Astrocyte (in vitro differentiated cells and primary cell): ENCODE measurements around the gene RGS10. TPM values are rescaled to one million over a fixed set of nuclear protein-coding genes. Genes with fewer than 3 reads are reported as not detected.
A peak's percentile ranks its signal among the peaks of the same experiment; 100 is the strongest.

Experiments
- DNase-seq: peaks from one replicate; pipeline ENCODE4 v3.0.0-alpha.2; 2010; ENCODE audit warnings: low read depth
- FAIRE-seq: peaks from 2 replicates; lab custom pipeline; 2011; peaks lifted over from hg19 to GRCh38; lab: Jason Lieb, UNC
- H2AFZ ChIP-seq: 2 replicates; pipeline ENCODE4 v1.6.0; 2012; ENCODE audit warnings: low read depth, low read length, inconsistent platforms
- H3K27ac ChIP-seq: 2 replicates; pipeline ENCODE4 v1.5.1; 2011; ENCODE audit warnings: low read depth, low read length, inconsistent platforms
- H3K27me3 ChIP-seq: 2 replicates; pipeline ENCODE4 v1.6.0; 2011; ENCODE audit warnings: low read length, inconsistent platforms; ENCODE audit not compliant: insufficient read depth
- H3K36me3 ChIP-seq: 2 replicates; pipeline ENCODE4 v1.5.1; 2011; ENCODE audit warnings: low read length, inconsistent platforms; ENCODE audit not compliant: insufficient read depth
- H3K4me1 ChIP-seq: 2 replicates; pipeline ENCODE4 v1.5.1; 2011; ENCODE audit warnings: low read length, inconsistent platforms; ENCODE audit not compliant: insufficient read depth
- H3K4me2 ChIP-seq: 2 replicates; pipeline ENCODE4 v1.6.0; 2012; ENCODE audit warnings: low read length, inconsistent platforms
- H3K4me3 ChIP-seq: 2 replicates; pipeline ENCODE4 v1.5.1; 2011; ENCODE audit warnings: low read depth, mild to moderate bottlenecking, low read length, inconsistent platforms; ENCODE audit not compliant: insufficient read depth
- H3K79me2 ChIP-seq: 2 replicates; pipeline ENCODE4 v1.6.0; 2012; ENCODE audit warnings: mild to moderate bottlenecking, low read length, inconsistent platforms; ENCODE audit not compliant: insufficient read depth
- H3K9ac ChIP-seq: 2 replicates; pipeline ENCODE4 v1.6.0; 2012; ENCODE audit warnings: mild to moderate bottlenecking, low read length, inconsistent platforms
- H3K9me3 ChIP-seq: 2 replicates; pipeline ENCODE4 v1.5.1; 2012; ENCODE audit warnings: low read depth, mild to moderate bottlenecking, low read length, inconsistent platforms; ENCODE audit not compliant: insufficient read depth
- H4K20me1 ChIP-seq: 2 replicates; pipeline ENCODE4 v1.6.0; 2012; ENCODE audit warnings: low read length, inconsistent platforms; ENCODE audit not compliant: insufficient read depth
- H3K27ac Mint-ChIP-seq: one replicate; pipeline ENCODE4 v1.8.0; 2021; ENCODE audit warnings: mild to moderate bottlenecking, mixed read lengths; ENCODE audit not compliant: unreplicated experiment
- H3K27me3 Mint-ChIP-seq: one replicate; pipeline ENCODE4 v1.8.0; 2021; ENCODE audit warnings: low read depth, mixed read lengths; ENCODE audit not compliant: unreplicated experiment
- H3K36me3 Mint-ChIP-seq: one replicate; pipeline ENCODE4 v1.8.0; 2021; ENCODE audit warnings: low read depth, mixed read lengths; ENCODE audit not compliant: unreplicated experiment
- H3K4me1 Mint-ChIP-seq: one replicate; pipeline ENCODE4 v1.8.0; 2021; ENCODE audit warnings: low read depth, mixed read lengths; ENCODE audit not compliant: unreplicated experiment
- H3K4me3 Mint-ChIP-seq: one replicate; pipeline ENCODE4 v1.8.0; 2021; ENCODE audit warnings: mild to moderate bottlenecking, moderate library complexity, mixed read lengths; ENCODE audit not compliant: unreplicated experiment
- H3K9me3 Mint-ChIP-seq: one replicate; pipeline ENCODE4 v1.8.0; 2021; ENCODE audit warnings: mild to moderate bottlenecking, mixed read lengths; ENCODE audit not compliant: unreplicated experiment
- EZH2 ChIP-seq: IDR thresholded peaks from 2 replicates; pipeline ENCODE4 v1.6.1; 2012; ENCODE audit warnings: mild to moderate bottlenecking, low read length, inconsistent platforms; ENCODE audit not compliant: insufficient read depth
- total RNA-seq: library from RNA; stranded (reverse); gene quantifications from 2 replicates; pipeline ENCODE4 v1.2.1, GENCODE V29; 2021
- TF ChIP-seq, protein P1 (sequence below): IDR thresholded peaks from 2 replicates; pipeline ENCODE4 v1.5.1; 2011; ENCODE audit warnings: low read depth, mild to moderate bottlenecking, inconsistent platforms, low read length, moderate library complexity; ENCODE audit not compliant: insufficient read depth

The RGS10 gene
- total RNA-seq, 1 donor from 2014 or later: 40.1 TPM

DNA sequence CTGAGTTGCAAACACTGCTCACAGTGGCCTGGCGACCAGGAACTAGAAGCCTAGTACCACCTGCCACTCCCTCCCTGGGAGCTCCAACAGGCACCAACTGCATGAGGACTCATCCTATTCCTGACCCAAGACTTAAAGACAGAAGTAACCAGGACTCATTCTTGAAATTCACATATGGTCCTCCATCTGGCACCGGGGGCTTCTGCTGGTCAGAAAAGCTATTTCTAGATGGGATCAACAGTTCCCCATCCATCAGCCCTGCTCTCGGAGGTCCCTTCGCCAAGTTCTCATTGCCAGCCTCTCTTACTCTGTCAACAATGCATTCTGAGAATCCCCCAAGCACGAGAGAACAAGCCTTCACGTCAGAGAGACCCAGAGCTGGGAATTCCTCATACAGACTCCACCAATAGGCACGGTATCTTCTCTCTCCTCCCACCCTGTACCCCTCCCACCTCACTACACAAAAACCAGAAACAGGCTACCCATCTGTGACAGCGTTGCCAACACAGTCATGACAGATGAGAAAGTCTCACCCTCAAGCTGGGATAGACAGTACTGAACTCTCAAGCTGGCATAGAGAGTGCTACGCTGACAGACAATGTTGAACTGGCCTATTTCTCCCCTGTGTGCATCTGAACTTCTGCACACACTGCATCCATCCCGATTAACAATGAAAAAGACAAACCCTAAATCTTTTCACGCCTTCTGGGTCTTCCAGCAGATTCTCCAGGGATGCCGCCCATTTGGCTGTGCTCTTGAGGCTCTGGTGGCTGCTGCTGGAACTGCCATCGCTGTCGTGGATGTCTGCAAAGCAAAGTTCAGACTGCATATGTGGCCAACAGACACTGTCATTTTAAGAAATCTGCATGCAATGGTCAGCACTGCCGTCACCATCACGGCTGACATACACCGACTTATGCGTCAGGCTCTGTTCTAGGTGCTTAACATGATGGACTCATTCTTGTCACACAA lies 15.6 kb downstream of the RGS10 start:
- Histone ChIP-seq H3K4me2 (no peak overlapping the region), H3K27ac (no peak overlapping the region)
- H3K36me3 Mint-ChIP-seq: peaks cover 21% of the 10 kb centered on the region

DNA sequence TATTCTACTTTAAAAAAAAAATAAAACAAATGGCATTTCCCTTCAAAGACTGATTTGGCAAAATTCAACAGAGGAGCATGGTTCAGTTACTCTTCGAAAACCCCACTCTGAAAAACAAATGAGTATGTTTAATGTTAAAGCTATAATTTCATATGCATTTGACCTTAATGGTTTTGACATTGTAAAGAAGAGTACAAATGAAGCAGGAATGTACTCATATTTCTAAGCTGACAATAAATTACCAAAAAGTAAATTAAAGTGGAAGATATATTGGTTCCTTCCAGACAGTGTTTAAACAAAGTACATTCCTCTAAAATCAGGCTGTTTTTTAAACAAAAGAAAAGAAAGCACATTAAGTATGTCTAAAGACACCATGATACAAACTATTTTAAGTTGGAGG lies 16.4 kb downstream of the RGS10 start:
- DNase-seq (no peak), FAIRE-seq (no peak)
- peaks cover 18% of the 10 kb centered on the region for H3K4me1 Mint-ChIP-seq
- Histone ChIP-seq H3K27me3 (no peaks in the 10 kb centered on the region), H4K20me1 (peaks cover 29% of the 10 kb centered on the region), H3K4me3 (no peak overlapping the region), H3K4me2 (no peak overlapping the region), H3K4me1 (peaks cover 12% of the 10 kb centered on the region), H3K9ac (no peak overlapping the region), H3K79me2 (peaks cover 40% of the 10 kb centered on the region), H3K9me3 (no peaks in the 10 kb centered on the region), H3K27ac (no peak overlapping the region), H3K36me3 (peaks cover 4% of the 10 kb centered on the region), H2AFZ (no peak overlapping the region)
- H3K27me3 Mint-ChIP-seq: peaks cover 2% of the 10 kb centered on the region
- H3K36me3 Mint-ChIP-seq: peaks cover 20% of the 10 kb centered on the region
- no peak overlapping the region for H3K4me3 Mint-ChIP-seq
- TF ChIP-seq, protein P1, sequence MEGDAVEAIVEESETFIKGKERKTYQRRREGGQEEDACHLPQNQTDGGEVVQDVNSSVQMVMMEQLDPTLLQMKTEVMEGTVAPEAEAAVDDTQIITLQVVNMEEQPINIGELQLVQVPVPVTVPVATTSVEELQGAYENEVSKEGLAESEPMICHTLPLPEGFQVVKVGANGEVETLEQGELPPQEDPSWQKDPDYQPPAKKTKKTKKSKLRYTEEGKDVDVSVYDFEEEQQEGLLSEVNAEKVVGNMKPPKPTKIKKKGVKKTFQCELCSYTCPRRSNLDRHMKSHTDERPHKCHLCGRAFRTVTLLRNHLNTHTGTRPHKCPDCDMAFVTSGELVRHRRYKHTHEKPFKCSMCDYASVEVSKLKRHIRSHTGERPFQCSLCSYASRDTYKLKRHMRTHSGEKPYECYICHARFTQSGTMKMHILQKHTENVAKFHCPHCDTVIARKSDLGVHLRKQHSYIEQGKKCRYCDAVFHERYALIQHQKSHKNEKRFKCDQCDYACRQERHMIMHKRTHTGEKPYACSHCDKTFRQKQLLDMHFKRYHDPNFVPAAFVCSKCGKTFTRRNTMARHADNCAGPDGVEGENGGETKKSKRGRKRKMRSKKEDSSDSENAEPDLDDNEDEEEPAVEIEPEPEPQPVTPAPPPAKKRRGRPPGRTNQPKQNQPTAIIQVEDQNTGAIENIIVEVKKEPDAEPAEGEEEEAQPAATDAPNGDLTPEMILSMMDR: no peak
- TF ChIP-seq EZH2: no peak
- no peak overlapping the region for H3K27ac Mint-ChIP-seq
- no peaks in the 10 kb centered on the region for H3K9me3 Mint-ChIP-seq

More for the DNA sequence above, 15.6 kb downstream of the RGS10 start:
- Mint-ChIP-seq H3K27ac (peak overlapping the region; percentile 62), H3K27me3 (peaks cover 2% of the 10 kb centered on the region), H3K9me3 (no peaks in the 10 kb centered on the region), H3K4me3 (no peak overlapping the region), H3K4me1 (peaks cover 15% of the 10 kb centered on the region)
- Histone ChIP-seq H3K9ac (no peak overlapping the region), H2AFZ (no peak overlapping the region), H3K79me2 (peaks cover 48% of the 10 kb centered on the region), H3K36me3 (peaks cover 4% of the 10 kb centered on the region), H4K20me1 (peaks cover 37% of the 10 kb centered on the region), H3K27me3 (no peaks in the 10 kb centered on the region), H3K4me3 (no peak overlapping the region), H3K4me1 (peaks cover 10% of the 10 kb centered on the region), H3K9me3 (no peaks in the 10 kb centered on the region)
- FAIRE-seq (no peak), DNase-seq (no peak)
- TF ChIP-seq, protein P1: peak; percentile 21
- no peak for TF ChIP-seq EZH2

DNA sequence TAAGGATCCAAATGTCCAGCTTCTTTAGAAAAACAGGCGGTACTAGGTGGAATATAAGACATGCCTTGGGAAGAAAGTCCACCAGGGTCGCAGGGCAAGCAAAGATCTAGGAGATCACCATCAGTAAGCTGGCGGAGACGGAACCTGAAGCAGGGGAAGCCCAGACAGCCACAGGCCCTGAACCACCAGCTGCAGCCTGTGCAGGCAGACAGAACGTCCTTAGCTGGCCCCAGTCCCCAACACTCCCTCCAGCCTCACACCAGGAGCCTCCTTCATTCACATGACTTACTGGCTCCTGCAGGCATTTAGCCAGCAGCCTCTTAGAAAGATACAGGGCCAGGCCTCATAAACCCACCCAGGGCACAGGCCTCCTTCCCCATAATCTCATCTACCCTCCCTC lies 17.4 kb downstream of the RGS10 start:
- no peak overlapping the region for H3K4me3 ChIP-seq
- H3K4me2 ChIP-seq: no peak overlapping the region
- Mint-ChIP-seq H3K4me3 (no peak overlapping the region), H3K36me3 (peaks cover 19% of the 10 kb centered on the region), H3K4me1 (peaks cover 22% of the 10 kb centered on the region), H3K27me3 (peaks cover 2% of the 10 kb centered on the region), H3K9me3 (no peaks in the 10 kb centered on the region), H3K27ac (no peak overlapping the region)
- peaks cover 30% of the 10 kb centered on the region for H3K79me2 ChIP-seq
- no peak overlapping the region for H2AFZ ChIP-seq
- FAIRE-seq (no peak), DNase-seq (no peak)
- H3K9ac ChIP-seq: no peak overlapping the region
- H4K20me1 ChIP-seq: peaks cover 19% of the 10 kb centered on the region
- H3K27me3 ChIP-seq: no peaks in the 10 kb centered on the region
- TF ChIP-seq, protein P1: no peak
- TF ChIP-seq EZH2: no peak
- peaks cover 4% of the 10 kb centered on the region for H3K36me3 ChIP-seq
- peaks cover 12% of the 10 kb centered on the region for H3K4me1 ChIP-seq
- no peak overlapping the region for H3K27ac ChIP-seq
- no peaks in the 10 kb centered on the region for H3K9me3 ChIP-seq
